Lung (tissue), 16 donors: ENCODE data around the gene USP33. TPM values are rescaled to one million over a fixed set of nuclear protein-coding genes. Genes with fewer than 3 reads are reported as not detected.

Experiments used
- ATAC-seq: fragments of 200-7000 bp; cut with Tn5 transposase; one replicate; pipeline ENCODE4 v1.9.1; 2020; ENCODE audit warnings: moderate number of reproducible peaks; ENCODE audit not compliant: insufficient read depth, low FRiP score
- DNase-seq, 3 donors: peaks; one replicate each; pipeline ENCODE4 v3.0.0-alpha.2; 2013 to 2017
- H3K27ac ChIP-seq, 2 donors: one replicate each; pipeline ENCODE4 v1.5.1; 2013; ENCODE audit warnings: mild to moderate bottlenecking in 2 of 2, moderate library complexity in 2 of 2, control low read depth in 1 of 2, inconsistent platforms in 1 of 2, low read depth in 1 of 2, low read length in 1 of 2
- H3K27me3 ChIP-seq, 3 donors: one replicate each; pipeline ENCODE4 v1.5.1; 2013; ENCODE audit warnings: low read length in 2 of 3; ENCODE audit not compliant: control insufficient read depth in 3 of 3, insufficient read depth in 3 of 3
- H3K36me3 ChIP-seq, 4 donors: one replicate each; pipeline ENCODE4 v1.5.1; 2013; ENCODE audit warnings: low read length in 4 of 4, mild to moderate bottlenecking in 1 of 4, moderate library complexity in 1 of 4; ENCODE audit not compliant: control insufficient read depth in 4 of 4, insufficient read depth in 4 of 4
- H3K4me1 ChIP-seq, 5 donors: one replicate each; pipeline ENCODE4 v1.5.1; 2013; ENCODE audit warnings: low read length in 5 of 5, mild to moderate bottlenecking in 2 of 5, moderate library complexity in 1 of 5; ENCODE audit not compliant: control insufficient read depth in 5 of 5, insufficient read depth in 5 of 5
- H3K4me3 ChIP-seq: one replicate; pipeline ENCODE4 v1.5.1; 2013; ENCODE audit warnings: mild to moderate bottlenecking, control low read depth, moderate library complexity
- H3K9ac ChIP-seq, 2 donors: one replicate each; pipeline ENCODE4 v1.5.1; 2013; ENCODE audit warnings: low read length in 2 of 2, control low read depth in 1 of 2; ENCODE audit not compliant: insufficient read depth in 1 of 2
- H3K9me3 ChIP-seq, 4 donors: one replicate each; pipeline ENCODE4 v1.5.1; 2013; ENCODE audit warnings: low read length in 3 of 4, mild to moderate bottlenecking in 1 of 4, moderate library complexity in 1 of 4; ENCODE audit not compliant: control insufficient read depth in 4 of 4, insufficient read depth in 3 of 4
- CTCF ChIP-seq: IDR thresholded peaks from 2 replicates; pipeline ENCODE4 v1.5.1; 2012; ENCODE audit warnings: mild to moderate bottlenecking; ENCODE audit errors: control extremely low read depth, extremely low read depth
- WGBS, 2 donors: extraction: QIAGEN DNeasy Blood & Tissue Kit; methylation state at CpG; one replicate each; pipeline ENCODE4 v1.1.7; 2013; 5-methylcytosine and 5-hydroxymethylcytosine counted together
- long read RNA-seq, 5 donors: transcript quantifications; one replicate each; lab custom pipeline, GENCODE V29; 2026
- polyA plus RNA-seq, 2 donors: library from polyadenylated mRNA; stranded (reverse); fragments of 200-250 nt; gene quantifications; one replicate each; pipeline ENCODE4 v1.2.1, GENCODE V29; 2013
- total RNA-seq, 2 donors: library from RNA; depleted of rRNA in 1 of 2; stranded (reverse); fragments of >200 nt in 1 of 2; gene quantifications; one replicate each; pipeline ENCODE4 v1.2.1, GENCODE V29; 2014 to 2021
- donor health status: control.
- donor health status: control.
- donor health status: Bipolar disorder and iron deficiency.
- donor health status: healthy.
- donor health status: DM: yes; HTN: yes; CAD: no.

The USP33 gene
- total RNA-seq, result 100 to 1,000 TPM in 1 of 2 donors, 10 to 100 TPM in 1; 54.1 to 171 TPM
- polyA plus RNA-seq, result 10 to 100 TPM; 21.9 to 27.2 TPM
- long read RNA-seq, donor 1, full-length matches to known transcripts, result 5 of 18 reads
- long read RNA-seq, donor 1, partial matches to known transcripts, result 13 of 18 reads
- long read RNA-seq, donor 1, other reads (novel, unspliced or antisense), result 0 of 18 reads
- long read RNA-seq, donor 2, partial matches to known transcripts, result 6 of 9 reads
- long read RNA-seq, donor 2, other reads (novel, unspliced or antisense), result 0 of 9 reads
- long read RNA-seq, donor 3, full-length matches to known transcripts, result 6 of 6 reads
- long read RNA-seq, donor 3, partial matches to known transcripts, result 0 of 6 reads
- long read RNA-seq, donor 3, other reads (novel, unspliced or antisense), result 0 of 6 reads
- long read RNA-seq, donor 4, partial matches to known transcripts, result 8 of 11 reads
- long read RNA-seq, donor 4, other reads (novel, unspliced or antisense), result 0 of 11 reads
- long read RNA-seq, donor 5, full-length matches to known transcripts, result 8 of 37 reads
- long read RNA-seq, donor 5, partial matches to known transcripts, result 29 of 37 reads
- long read RNA-seq, donor 5, other reads (novel, unspliced or antisense), result 0 of 37 reads

DNA sequence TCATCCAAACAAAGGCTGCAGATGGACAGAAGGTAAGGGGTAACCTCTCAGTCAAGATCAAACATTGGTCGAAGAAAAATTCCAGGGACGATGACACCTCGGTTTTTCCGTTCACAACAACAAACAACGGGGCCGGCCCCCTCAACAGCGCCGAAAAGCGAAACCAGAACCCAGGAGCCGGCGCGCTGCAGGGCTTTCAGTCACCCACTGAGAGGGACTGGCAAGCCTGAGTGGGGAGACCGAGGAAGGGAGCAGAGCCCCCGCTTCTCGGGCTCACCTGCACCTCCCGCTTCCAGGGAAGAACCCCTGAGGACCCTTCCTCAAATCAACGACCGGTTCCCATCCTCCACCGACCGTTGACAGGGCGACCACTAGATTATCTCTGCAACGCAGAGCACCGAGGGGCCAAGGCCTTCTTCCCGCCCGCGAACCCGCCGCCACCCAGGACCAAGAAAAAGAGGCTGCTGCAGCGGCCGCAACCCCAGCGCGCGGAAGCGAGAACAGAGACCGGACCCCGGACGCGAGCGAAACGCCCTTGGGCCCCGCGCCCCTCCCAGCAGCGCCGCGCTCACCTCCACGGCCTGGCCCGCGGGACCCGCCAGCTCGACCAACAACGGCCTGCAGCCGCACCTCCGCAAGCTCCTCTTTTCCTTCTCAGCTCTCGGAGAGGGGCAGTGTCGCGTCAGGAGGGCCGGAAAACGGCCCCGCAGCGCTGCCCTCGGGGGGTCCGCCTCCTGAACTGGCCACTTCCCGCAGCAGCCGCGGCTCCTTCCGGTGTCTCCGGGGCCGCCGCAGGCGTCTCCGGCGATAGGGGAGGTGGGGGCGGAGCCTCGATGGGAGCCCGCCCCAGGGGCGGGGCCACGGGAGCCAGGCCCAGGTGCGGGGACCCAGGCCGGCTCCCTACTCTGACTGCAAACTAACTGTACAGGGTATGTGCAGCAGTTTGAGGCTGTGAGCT lies at the start of gene USP33:
Gene USP33, minus strand, starts transcription at position 782 of the 958 bp plus-strand sequence. CDS start 18,155 bp downstream, outside the sequence.
- no peak for TF ChIP-seq CTCF
- ATAC-seq (peak; percentile 97), DNase-seq (peak; percentile 90 to 94 (median 91))
- Histone ChIP-seq H3K4me3 (peak within 1 kb of the TSS; percentile 100), H3K9me3 (no peaks in the 10 kb centered on the region), H3K36me3 (peaks cover 0 to 8% (median 0%) of the 10 kb centered on the region in 4 donors), H3K27me3 (no peaks in the 10 kb centered on the region), H3K4me1 (peaks cover 0 to 27% (median 10%) of the 10 kb centered on the region in 5 donors), H3K9ac (peak within 1 kb of the TSS; percentile 67 to 98), H3K27ac (peak within 1 kb of the TSS; percentile 89 to 95)
- WGBS, 2 donors, result 0 to 1% methylated on average over 65 to 79 of the region's 79 CpGs

GRCh38 chr1:77803371-77803770 lies 43.7 kb upstream of the USP33 start:
- Histone ChIP-seq H3K4me3 (no peak overlapping the region), H3K27ac (no peak overlapping the region), H3K9ac (no peak overlapping the region), H3K27me3 (no peaks in the 10 kb centered on the region), H3K36me3 (peaks cover 7 to 25% (median 13%) of the 10 kb centered on the region in 4 donors), H3K4me1 (peaks cover 0 to 5% (median 0%) of the 10 kb centered on the region in 5 donors), H3K9me3 (no peaks in the 10 kb centered on the region)
- TF ChIP-seq CTCF, result no peak
- ATAC-seq (no peak), DNase-seq (no peak)
- WGBS, 2 donors, result 76 to 97% methylated on average over 2 of the region's 2 CpGs

DNA sequence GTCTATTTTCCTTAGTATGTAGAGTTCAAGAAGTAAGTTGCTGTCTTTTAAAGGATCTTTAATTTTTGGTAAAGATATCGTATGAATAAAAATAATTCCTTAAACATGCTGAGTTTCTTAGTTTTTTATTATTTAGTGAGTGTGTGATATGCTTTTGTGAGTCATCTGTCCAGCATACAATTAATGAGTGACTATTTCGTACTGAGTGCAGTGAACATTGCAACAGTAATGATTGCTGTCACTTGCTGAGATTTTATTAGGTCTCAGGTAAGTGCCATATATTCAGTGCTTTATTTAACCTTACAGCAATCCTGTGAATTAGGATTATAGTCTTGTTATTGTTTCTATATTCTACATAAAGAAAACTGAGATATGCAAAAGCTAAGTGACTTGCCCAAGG lies 42.4 kb upstream of the USP33 start:
- WGBS, 2 donors, result 92 to 97% methylated on average over 2 of the region's 2 CpGs
- no peak for TF ChIP-seq CTCF
- H3K9me3 ChIP-seq, result no peaks in the 10 kb centered on the region
- H3K9ac ChIP-seq, result no peak overlapping the region
- H3K4me3 ChIP-seq, result no peak overlapping the region
- no peaks in the 10 kb centered on the region for H3K27me3 ChIP-seq
- H3K36me3 ChIP-seq, result peaks cover under 1 to 23% (median 12%) of the 10 kb centered on the region in 4 donors
- ATAC-seq, result no peak
- H3K27ac ChIP-seq, result no peak overlapping the region
- no peak for DNase-seq
- peaks cover 0 to 5% (median 0%) of the 10 kb centered on the region in 5 donors for H3K4me1 ChIP-seq
